Muscle layer of colon (tissue), 2 donors: ENCODE results near the gene KAZN.

Experiments used
- H3K27ac ChIP-seq: one replicate; pipeline ENCODE4 v1.7.0; 2013; ENCODE audit warnings: low read depth, mild to moderate bottlenecking, low read length, moderate library complexity
- H3K27me3 ChIP-seq, 2 donors: one replicate each; pipeline ENCODE4 v1.7.0; 2013; ENCODE audit warnings: low read length in 2 of 2, mild to moderate bottlenecking in 2 of 2; ENCODE audit not compliant: insufficient read depth in 2 of 2, control insufficient read depth in 1 of 2
- H3K36me3 ChIP-seq: one replicate; pipeline ENCODE4 v1.7.0; 2013; ENCODE audit warnings: mild to moderate bottlenecking, low read length; ENCODE audit not compliant: insufficient read depth
- H3K4me1 ChIP-seq: one replicate; pipeline ENCODE4 v1.7.0; 2013; ENCODE audit warnings: mild to moderate bottlenecking, low read length; ENCODE audit not compliant: insufficient read depth
- H3K4me3 ChIP-seq, 2 donors: one replicate each; pipeline ENCODE4 v1.7.0; 2013; ENCODE audit warnings: low read length in 2 of 2, low read depth in 1 of 2, mild to moderate bottlenecking in 1 of 2, moderate library complexity in 1 of 2
- H3K9ac ChIP-seq: one replicate; pipeline ENCODE4 v1.7.0; 2013; ENCODE audit warnings: low read length
- H3K9me3 ChIP-seq: one replicate; pipeline ENCODE4 v1.7.0; 2013; ENCODE audit warnings: mild to moderate bottlenecking, low read length
- donor health status: abdominal sarcoma.
- donor health status: Adenocarcinoma of cecum.

Gene KAZN

GRCh38 chr1:15065736-15066135 lies 467.3 kb downstream of the KAZN start:
- Histone ChIP-seq H3K9me3 (no peaks in the 10 kb centered on the region), H3K36me3 (no peaks in the 10 kb centered on the region), H3K27me3 (no peaks in the 10 kb centered on the region), H3K4me1 (no peaks in the 10 kb centered on the region), H3K4me3 (no peak overlapping the region), H3K9ac (no peak overlapping the region), H3K27ac (no peak overlapping the region)

- Histone ChIP-seq H3K36me3 (no peaks in the 10 kb centered on the region), H3K9me3 (no peaks in the 10 kb centered on the region), H3K9ac (no peak overlapping the region), H3K4me3 (no peak overlapping the region), H3K27me3 (no peaks in the 10 kb centered on the region), H3K4me1 (no peaks in the 10 kb centered on the region), H3K27ac (no peak overlapping the region)
Observed at GRCh38 chr1:15066191-15066590, 467.7 kb downstream of the KAZN start.

GRCh38 chr1:15067148-15067547 lies 468.7 kb downstream of the KAZN start:
- Histone ChIP-seq H3K36me3 (no peaks in the 10 kb centered on the region), H3K4me1 (no peaks in the 10 kb centered on the region), H3K9me3 (no peaks in the 10 kb centered on the region), H3K27me3 (no peaks in the 10 kb centered on the region), H3K27ac (no peak overlapping the region), H3K9ac (no peak overlapping the region), H3K4me3 (no peak overlapping the region)

GRCh38 chr1:15068152-15068551 lies 469.7 kb downstream of the KAZN start:
- Histone ChIP-seq H3K4me1 (no peaks in the 10 kb centered on the region), H3K27me3 (no peaks in the 10 kb centered on the region), H3K27ac (no peak overlapping the region), H3K9ac (no peak overlapping the region), H3K9me3 (no peaks in the 10 kb centered on the region), H3K36me3 (no peaks in the 10 kb centered on the region), H3K4me3 (no peak overlapping the region)

GRCh38 chr1:15068997-15069396 lies 470.5 kb downstream of the KAZN start:
- no peaks in the 10 kb centered on the region for H3K4me1 ChIP-seq
- H3K4me3 ChIP-seq: no peak overlapping the region
- no peaks in the 10 kb centered on the region for H3K27me3 ChIP-seq
- H3K9me3 ChIP-seq: no peaks in the 10 kb centered on the region
- H3K27ac ChIP-seq: no peak overlapping the region
- H3K9ac ChIP-seq: no peak overlapping the region
- no peaks in the 10 kb centered on the region for H3K36me3 ChIP-seq

- Histone ChIP-seq H3K9ac (no peak overlapping the region), H3K27ac (no peak overlapping the region), H3K4me1 (no peaks in the 10 kb centered on the region), H3K36me3 (no peaks in the 10 kb centered on the region), H3K27me3 (no peaks in the 10 kb centered on the region), H3K9me3 (no peaks in the 10 kb centered on the region), H3K4me3 (no peak overlapping the region)
Observed at GRCh38 chr1:15070145-15070748, 471.8 kb downstream of the KAZN start.

GRCh38 chr1:15071936-15072335 lies 473.5 kb downstream of the KAZN start:
- no peaks in the 10 kb centered on the region for H3K9me3 ChIP-seq
- H3K27me3 ChIP-seq: no peaks in the 10 kb centered on the region
- no peak overlapping the region for H3K9ac ChIP-seq
- H3K36me3 ChIP-seq: no peaks in the 10 kb centered on the region
- H3K27ac ChIP-seq: no peak overlapping the region
- peaks cover 4% of the 10 kb centered on the region for H3K4me1 ChIP-seq
- no peak overlapping the region for H3K4me3 ChIP-seq

- Histone ChIP-seq H3K9me3 (no peaks in the 10 kb centered on the region), H3K9ac (no peak overlapping the region), H3K27ac (no peak overlapping the region), H3K36me3 (no peaks in the 10 kb centered on the region), H3K27me3 (no peaks in the 10 kb centered on the region), H3K4me1 (peaks cover 4% of the 10 kb centered on the region), H3K4me3 (no peak overlapping the region)
Observed at GRCh38 chr1:15073799-15074308, 475.4 kb downstream of the KAZN start.

- H3K9ac ChIP-seq: no peak overlapping the region
- no peaks in the 10 kb centered on the region for H3K27me3 ChIP-seq
- H3K4me1 ChIP-seq: peaks cover 4% of the 10 kb centered on the region
- no peaks in the 10 kb centered on the region for H3K36me3 ChIP-seq
- H3K4me3 ChIP-seq: no peak overlapping the region
- no peaks in the 10 kb centered on the region for H3K9me3 ChIP-seq
- no peak overlapping the region for H3K27ac ChIP-seq
Observed at GRCh38 chr1:15075175-15075574, 476.7 kb downstream of the KAZN start.

GRCh38 chr1:15075817-15076216 lies 477.3 kb downstream of the KAZN start:
- no peaks in the 10 kb centered on the region for H3K9me3 ChIP-seq
- peaks cover 4% of the 10 kb centered on the region for H3K4me1 ChIP-seq
- H3K27me3 ChIP-seq: no peaks in the 10 kb centered on the region
- H3K4me3 ChIP-seq: no peak overlapping the region
- H3K36me3 ChIP-seq: no peaks in the 10 kb centered on the region
- no peak overlapping the region for H3K27ac ChIP-seq
- no peak overlapping the region for H3K9ac ChIP-seq

- Histone ChIP-seq H3K9ac (no peak overlapping the region), H3K36me3 (no peaks in the 10 kb centered on the region), H3K4me1 (peaks cover 4% of the 10 kb centered on the region), H3K9me3 (no peaks in the 10 kb centered on the region), H3K27me3 (no peaks in the 10 kb centered on the region), H3K4me3 (no peak overlapping the region), H3K27ac (no peak overlapping the region)
Observed at GRCh38 chr1:15076807-15077206, 478.3 kb downstream of the KAZN start.

- Histone ChIP-seq H3K4me1 (peaks cover 4% of the 10 kb centered on the region), H3K9ac (no peak overlapping the region)
Observed at GRCh38 chr1:15077384-15077783, 478.9 kb downstream of the KAZN start.

More at GRCh38 chr1:15077384-15077783, 478.9 kb downstream of the KAZN start:
- Histone ChIP-seq H3K9me3 (no peaks in the 10 kb centered on the region), H3K4me3 (no peak overlapping the region), H3K27me3 (no peaks in the 10 kb centered on the region), H3K36me3 (no peaks in the 10 kb centered on the region), H3K27ac (no peak overlapping the region)
